A549 (cell line): ENCODE results near the gene MB21D2. TPM values are rescaled to one million over a fixed set of nuclear protein-coding genes. Genes with fewer than 3 reads are reported as not detected.

Experiments
- ATAC-seq, 2 experiments: fragments of 200-7000 bp in 1 of 2; fragments of >200 bp in 1 of 2; cut with Nextera tagmentation in 1 of 2; cut with Tn5 transposase in 1 of 2; 3 replicates each; pipeline versions ENCODE4 v1.8.0 to v1.9.1; 2018 to 2020; ENCODE audit warnings: mild to moderate bottlenecking in 1 of 2, moderate library complexity in 1 of 2
- CTCF ChIA-PET: fragments of 300-600 bp; sonication (Branson Sonifier 250); formaldehyde crosslinking; extraction: SDS; loops from one replicate; lab custom pipeline; 2021; ENCODE audit warnings: antibody characterized with exemption, inconsistent platforms; lab: Yijun Ruan, JAX
- POLR2A ChIA-PET: fragments of 350-600 bp; formaldehyde crosslinking; extraction: SDS; loops from one replicate; lab custom pipeline; 2021; ENCODE audit warnings: antibody characterized with exemption, inconsistent platforms; lab: Yijun Ruan, JAX
- DNase-seq, 2 experiments: peaks; one replicate each; pipeline versions ENCODE4 v3.0.0 to v3.0.0-alpha.2; 2011 to 2016; ENCODE audit warnings: low read depth in 1 of 2, low spot score in 1 of 2
- FAIRE-seq: peaks from 2 replicates; lab custom pipeline; 2011; peaks lifted over from hg19 to GRCh38; lab: Jason Lieb, UNC
- H3K27ac ChIP-seq, 2 experiments: fragments of >200 bp; sonication (Bioruptor Twin); formaldehyde crosslinking; 3 replicates each; pipeline ENCODE4 v1.5.1; 2016 to 2017
- H3K4me1 ChIP-seq: fragments of >200 bp; sonication (Bioruptor Twin); formaldehyde crosslinking; 3 replicates; pipeline ENCODE4 v1.6.1; 2016
- H3K4me2 ChIP-seq: fragments of >200 bp; sonication (Bioruptor Twin); formaldehyde crosslinking; 3 replicates; pipeline ENCODE4 v1.6.1; 2016
- H3K4me3 ChIP-seq: fragments of >200 bp; sonication (Bioruptor Twin); formaldehyde crosslinking; 3 replicates; pipeline ENCODE4 v1.5.1; 2016
- H3K9me3 ChIP-seq: fragments of >200 bp; sonication (Bioruptor Twin); formaldehyde crosslinking; 3 replicates; pipeline ENCODE4 v1.6.1; 2016
- ATOH8 ChIP-seq: fragments of 250-450 bp; sonication (Bioruptor Pico); IDR thresholded peaks from 2 replicates; pipeline ENCODE4 v1.5.0; 2020; ENCODE audit warnings: low read depth, mild to moderate bottlenecking, moderate library complexity
- BCL3 ChIP-seq: fragments of >200 bp; sonication (Bioruptor Twin); formaldehyde crosslinking; IDR thresholded peaks from 3 replicates; pipeline ENCODE4 v1.6.1; 2016
- CBX2 ChIP-seq: fragments of 200-600 bp; sonication (generic); IDR thresholded peaks from 2 replicates; pipeline ENCODE4 v1.6.1; 2016; ENCODE audit warnings: low read depth, mild to moderate bottlenecking, borderline replicate concordance
- CEBPB ChIP-seq, 2 experiments: fragments of >200 bp in 1 of 2; sonication (Bioruptor Twin) in 1 of 2; formaldehyde crosslinking in 1 of 2; IDR thresholded peaks; 2 replicates each; pipeline ENCODE4 v1.6.1; 2012 to 2016
- CHD2 ChIP-seq: fragments of 150-350 bp; IDR thresholded peaks from 2 replicates; pipeline ENCODE4 v1.6.1; 2014; ENCODE audit warnings: low read length; ENCODE audit not compliant: partially characterized antibody
- EHMT2 ChIP-seq: fragments of 200-600 bp; sonication (generic); IDR thresholded peaks from 2 replicates; pipeline ENCODE4 v1.6.1; 2016; ENCODE audit warnings: antibody characterized with exemption, low read depth, mild to moderate bottlenecking, moderate library complexity
- EP300 ChIP-seq, 2 experiments: fragments of >200 bp; sonication (Bioruptor Twin); formaldehyde crosslinking; IDR thresholded peaks; 2 replicates in 1 of 2; 3 replicates in 1 of 2; pipeline ENCODE4 v1.6.1; 2016 to 2017
- FOSB ChIP-seq: fragments of 250-450 bp; sonication (Bioruptor Pico); IDR thresholded peaks from 2 replicates; pipeline ENCODE4 v1.5.0; 2020; ENCODE audit warnings: mild to moderate bottlenecking, moderate library complexity
- HDAC2 ChIP-seq: fragments of 200-600 bp; sonication (generic); IDR thresholded peaks from 2 replicates; pipeline ENCODE4 v1.6.1; 2016
- HMGXB4 ChIP-seq: fragments of 250-450 bp; sonication (Bioruptor Pico); IDR thresholded peaks from 2 replicates; pipeline ENCODE4 v1.5.0; 2021; ENCODE audit warnings: mild to moderate bottlenecking, moderate library complexity, borderline replicate concordance
- HOXB13 ChIP-seq: fragments of 250-450 bp; sonication (Bioruptor Pico); IDR thresholded peaks from 2 replicates; pipeline ENCODE4 v1.5.0; 2020; ENCODE audit warnings: low read depth, mild to moderate bottlenecking, moderate library complexity
- JUNB ChIP-seq: fragments of >200 bp; sonication (Bioruptor Twin); formaldehyde crosslinking; IDR thresholded peaks from 2 replicates; pipeline ENCODE4 v1.6.1; 2016
- KDM1A ChIP-seq: fragments of 200-600 bp; sonication (generic); IDR thresholded peaks from 2 replicates; pipeline ENCODE4 v1.6.1; 2016; ENCODE audit warnings: low read depth, mild to moderate bottlenecking
- KDM5A ChIP-seq: fragments of 200-600 bp; sonication (generic); IDR thresholded peaks from 2 replicates; pipeline ENCODE4 v1.6.1; 2016; ENCODE audit warnings: antibody characterized with exemption, mild to moderate bottlenecking
- NFE2L2 ChIP-seq: fragments of 150-350 bp; conservative IDR thresholded peaks from 2 replicates; pipeline ENCODE4 v1.6.1; 2014; ENCODE audit warnings: low read length
- RARB ChIP-seq: fragments of 250-450 bp; sonication (Bioruptor Pico); IDR thresholded peaks from 2 replicates; pipeline ENCODE4 v1.8.0; 2021; ENCODE audit warnings: mild to moderate bottlenecking, moderate library complexity
- RCOR1 ChIP-seq: fragments of 150-350 bp; IDR thresholded peaks from 2 replicates; pipeline ENCODE4 v1.6.1; 2014; ENCODE audit warnings: antibody characterized with exemption, low read length, low read depth
- RFX5 ChIP-seq: fragments of 450-650 bp; IDR thresholded peaks from 2 replicates; pipeline ENCODE4 v1.7.1; 2014; ENCODE audit warnings: antibody characterized with exemption, mild to moderate bottlenecking, moderate library complexity
- RNF2 ChIP-seq: fragments of 200-600 bp; sonication (generic); IDR thresholded peaks from 2 replicates; pipeline ENCODE4 v1.6.1; 2016; ENCODE audit warnings: low read depth, mild to moderate bottlenecking, antibody characterized with exemption, moderate library complexity, borderline replicate concordance
- SMC3 ChIP-seq: fragments of >200 bp; sonication (Bioruptor Twin); formaldehyde crosslinking; IDR thresholded peaks from 3 replicates; pipeline ENCODE4 v1.6.1; 2018; ENCODE audit warnings: inconsistent platforms
- SREBF2 ChIP-seq: fragments of 450-650 bp; IDR thresholded peaks from 2 replicates; pipeline ENCODE4 v1.6.1; 2014; ENCODE audit warnings: mild to moderate bottlenecking, moderate library complexity
- WGBS: methylation state at CpG from one replicate; pipeline ENCODE4 v1.1.6; 2017; ENCODE audit errors: missing lambda C conversion rate; 5-methylcytosine and 5-hydroxymethylcytosine counted together
- polyA plus RNA-seq, 4 experiments: library from polyadenylated mRNA; depleted of rRNA in 3 of 4; stranded (reverse); fragments of >200 nt; fragmentation: RNase III in 1 of 4; extraction: RNeasy Plus Mini Kit Qiagen cat#74134 plus additional on column Dnase treatment in 1 of 4; gene quantifications; 2 replicates in 3 of 4; 3 replicates in 1 of 4; pipeline ENCODE4 v1.2.3, GENCODE V29; 2011 to 2017
- TF ChIP-seq, protein P1 (sequence below): IDR thresholded peaks from 2 replicates; pipeline ENCODE4 v1.6.1; 2012
- TF ChIP-seq, protein P2 (sequence below): fragments of 150-350 bp; IDR thresholded peaks from 2 replicates; pipeline ENCODE4 v1.6.1; 2014; ENCODE audit warnings: low read depth, mild to moderate bottlenecking, low read length
- TF ChIP-seq, protein P3 (sequence below): IDR thresholded peaks from 2 replicates; pipeline ENCODE4 v1.6.1; 2012; ENCODE audit warnings: low read depth, borderline replicate concordance

MB21D2 gene
- polyA plus RNA-seq, 2 of the 4 experiments (the other 2 are of a cell fraction), result 4.8 to 7.5 TPM

DNA sequence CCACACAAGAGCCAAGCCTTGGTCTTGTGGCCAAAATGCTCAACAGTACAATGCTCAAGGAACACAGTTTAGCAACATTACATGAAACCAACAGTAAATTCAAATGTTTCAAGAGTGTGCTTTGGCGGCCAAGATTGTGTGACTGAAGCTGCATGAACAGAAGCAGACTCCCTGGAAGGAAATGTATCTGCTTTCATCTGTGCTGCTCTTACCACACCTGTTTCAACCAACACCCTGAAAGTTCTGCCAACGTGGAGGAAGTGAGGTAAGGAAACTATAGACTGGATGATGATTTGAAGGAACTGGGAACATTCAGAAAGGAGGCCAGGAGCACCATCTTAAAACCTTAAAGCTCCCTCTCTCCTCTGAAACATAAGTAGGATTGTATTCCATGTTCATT lies 55.7 kb downstream of the MB21D2 start:
- ChIA-PET CTCF (interaction anchor here (0.9 kb wide), 1 partner anchor 52 kb away, joined by 3 read pairs; no protein-coding TSS in a partner anchor), POLR2A (no interaction called here)
- no peak for ATAC-seq

GRCh38 chr3:192860454-192860853 lies 57.2 kb downstream of the MB21D2 start:
- TF ChIP-seq FOSB (CRISPR knock-in tag), result no peak
- TF ChIP-seq EHMT2, result no peak
- no peak for TF ChIP-seq KDM1A
- no peak for TF ChIP-seq EP300 (IDR thresholded peaks at IDR 0.05)
- no peak for TF ChIP-seq SMC3
- no peak for TF ChIP-seq HDAC2
- no peak for TF ChIP-seq CEBPB (IDR thresholded peaks at IDR 0.05)
- TF ChIP-seq, protein P1, sequence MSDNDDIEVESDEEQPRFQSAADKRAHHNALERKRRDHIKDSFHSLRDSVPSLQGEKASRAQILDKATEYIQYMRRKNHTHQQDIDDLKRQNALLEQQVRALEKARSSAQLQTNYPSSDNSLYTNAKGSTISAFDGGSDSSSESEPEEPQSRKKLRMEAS, result no peak
- no peak for TF ChIP-seq RFX5
- no peak for TF ChIP-seq NFE2L2
- H3K27ac ChIP-seq, result no peak overlapping the region
- FAIRE-seq (no peak), ATAC-seq (no peak), DNase-seq (no peak)
- ChIA-PET POLR2A (interaction anchor here (0.5 kb wide), 1 partner anchor 8 kb away, joined by 3 read pairs; no protein-coding TSS in a partner anchor), CTCF (no interaction called here)
- WGBS, result 91% methylated on average over 2 of the region's 2 CpGs
- H3K4me2 ChIP-seq, result no peak overlapping the region
- no peak overlapping the region for H3K4me3 ChIP-seq
- H3K4me1 ChIP-seq, result no peaks in the 10 kb centered on the region; the same call in 2 of the 3 replicates
- no peaks in the 10 kb centered on the region for H3K9me3 ChIP-seq

More for the DNA sequence above, 55.7 kb downstream of the MB21D2 start:
- TF ChIP-seq SMC3, result no peak
- Histone ChIP-seq H3K4me2 (no peak overlapping the region), H3K4me3 (no peak overlapping the region), H3K9me3 (no peaks in the 10 kb centered on the region), H3K27ac (no peak overlapping the region), H3K4me1 (no peaks in the 10 kb centered on the region; the same call in 2 of the 3 replicates)
- WGBS, result 90% methylated on average over 2 of the region's 2 CpGs
- DNase-seq (no peak), FAIRE-seq (no peak)

GRCh38 chr3:192858849-192859585 lies 58.6 kb downstream of the MB21D2 start:
- ATAC-seq (no peak), FAIRE-seq (no peak), DNase-seq (no peak)
- Histone ChIP-seq H3K4me3 (no peak overlapping the region), H3K9me3 (no peaks in the 10 kb centered on the region), H3K4me2 (no peak overlapping the region), H3K4me1 (no peaks in the 10 kb centered on the region; the same call in 2 of the 3 replicates), H3K27ac (no peak overlapping the region)
- TF ChIP-seq KDM1A (no peak), SREBF2 (no peak), BCL3 (no peak), KDM5A (no peak), RCOR1 (no peak), EHMT2 (no peak), ATOH8 (CRISPR knock-in tag) (no peak), HMGXB4 (CRISPR knock-in tag) (no peak), JUNB (no peak), RNF2 (no peak), HOXB13 (no peak), RARB (CRISPR knock-in tag) (no peak), FOSB (CRISPR knock-in tag) (no peak), CBX2 (no peak), CHD2 (no peak)
- TF ChIP-seq, protein P1, result no peak
- TF ChIP-seq, protein P2, sequence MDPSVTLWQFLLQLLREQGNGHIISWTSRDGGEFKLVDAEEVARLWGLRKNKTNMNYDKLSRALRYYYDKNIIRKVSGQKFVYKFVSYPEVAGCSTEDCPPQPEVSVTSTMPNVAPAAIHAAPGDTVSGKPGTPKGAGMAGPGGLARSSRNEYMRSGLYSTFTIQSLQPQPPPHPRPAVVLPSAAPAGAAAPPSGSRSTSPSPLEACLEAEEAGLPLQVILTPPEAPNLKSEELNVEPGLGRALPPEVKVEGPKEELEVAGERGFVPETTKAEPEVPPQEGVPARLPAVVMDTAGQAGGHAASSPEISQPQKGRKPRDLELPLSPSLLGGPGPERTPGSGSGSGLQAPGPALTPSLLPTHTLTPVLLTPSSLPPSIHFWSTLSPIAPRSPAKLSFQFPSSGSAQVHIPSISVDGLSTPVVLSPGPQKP, result no peak
- TF ChIP-seq, protein P3, sequence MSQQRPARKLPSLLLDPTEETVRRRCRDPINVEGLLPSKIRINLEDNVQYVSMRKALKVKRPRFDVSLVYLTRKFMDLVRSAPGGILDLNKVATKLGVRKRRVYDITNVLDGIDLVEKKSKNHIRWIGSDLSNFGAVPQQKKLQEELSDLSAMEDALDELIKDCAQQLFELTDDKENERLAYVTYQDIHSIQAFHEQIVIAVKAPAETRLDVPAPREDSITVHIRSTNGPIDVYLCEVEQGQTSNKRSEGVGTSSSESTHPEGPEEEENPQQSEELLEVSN, result no peak
- POLR2A ChIA-PET, result no interaction called here
- 79% methylated on average over 9 of the region's 9 CpGs for WGBS
- CTCF ChIA-PET, result no interaction called here
